Ishikawa (cell line): ENCODE results near the gene RIPK1.

ENCODE experiments used
- CEBPB ChIP-seq: IDR thresholded peaks from 2 replicates; pipeline ENCODE4 v1.6.1; 2012
- CREB1 ChIP-seq: IDR thresholded peaks from 2 replicates; pipeline ENCODE4 v1.6.1; 2012; ENCODE audit warnings: low read depth
- EGR1 ChIP-seq: IDR thresholded peaks from 2 replicates; pipeline ENCODE4 v1.6.1; 2012
- EP300 ChIP-seq: IDR thresholded peaks from 2 replicates; pipeline ENCODE4 v1.6.1; 2012; ENCODE audit warnings: borderline replicate concordance
- FOXM1 ChIP-seq: IDR thresholded peaks from 2 replicates; pipeline ENCODE4 v1.6.1; 2012; ENCODE audit warnings: low read depth, borderline replicate concordance
- NFIC ChIP-seq: IDR thresholded peaks from 2 replicates; pipeline ENCODE4 v1.6.1; 2012
- RAD21 ChIP-seq: IDR thresholded peaks from 2 replicates; pipeline ENCODE4 v1.6.1; 2012; ENCODE audit warnings: low read depth
- TAF1 ChIP-seq: IDR thresholded peaks from 2 replicates; pipeline ENCODE4 v1.6.1; 2012; ENCODE audit warnings: low read depth, mild to moderate bottlenecking
- TCF12 ChIP-seq: IDR thresholded peaks from 2 replicates; pipeline ENCODE4 v1.6.1; 2012; ENCODE audit warnings: low read depth
- TEAD4 ChIP-seq: IDR thresholded peaks from 2 replicates; pipeline ENCODE4 v1.6.1; 2012
- YY1 ChIP-seq: IDR thresholded peaks from 2 replicates; pipeline ENCODE4 v1.6.1; 2012; ENCODE audit warnings: low read depth
- ZBTB7A ChIP-seq: IDR thresholded peaks from 2 replicates; pipeline ENCODE4 v1.6.1; 2012; ENCODE audit warnings: low read depth
- TF ChIP-seq, protein P1 (sequence below): IDR thresholded peaks from 2 replicates; pipeline ENCODE4 v1.6.1; 2012; ENCODE audit warnings: low read depth, mild to moderate bottlenecking
- TF ChIP-seq, protein P2 (sequence below): IDR thresholded peaks from 2 replicates; pipeline ENCODE4 v1.6.1; 2012
- TF ChIP-seq, protein P3 (sequence below): IDR thresholded peaks from 2 replicates; pipeline ENCODE4 v1.6.1; 2012

The RIPK1 gene

DNA sequence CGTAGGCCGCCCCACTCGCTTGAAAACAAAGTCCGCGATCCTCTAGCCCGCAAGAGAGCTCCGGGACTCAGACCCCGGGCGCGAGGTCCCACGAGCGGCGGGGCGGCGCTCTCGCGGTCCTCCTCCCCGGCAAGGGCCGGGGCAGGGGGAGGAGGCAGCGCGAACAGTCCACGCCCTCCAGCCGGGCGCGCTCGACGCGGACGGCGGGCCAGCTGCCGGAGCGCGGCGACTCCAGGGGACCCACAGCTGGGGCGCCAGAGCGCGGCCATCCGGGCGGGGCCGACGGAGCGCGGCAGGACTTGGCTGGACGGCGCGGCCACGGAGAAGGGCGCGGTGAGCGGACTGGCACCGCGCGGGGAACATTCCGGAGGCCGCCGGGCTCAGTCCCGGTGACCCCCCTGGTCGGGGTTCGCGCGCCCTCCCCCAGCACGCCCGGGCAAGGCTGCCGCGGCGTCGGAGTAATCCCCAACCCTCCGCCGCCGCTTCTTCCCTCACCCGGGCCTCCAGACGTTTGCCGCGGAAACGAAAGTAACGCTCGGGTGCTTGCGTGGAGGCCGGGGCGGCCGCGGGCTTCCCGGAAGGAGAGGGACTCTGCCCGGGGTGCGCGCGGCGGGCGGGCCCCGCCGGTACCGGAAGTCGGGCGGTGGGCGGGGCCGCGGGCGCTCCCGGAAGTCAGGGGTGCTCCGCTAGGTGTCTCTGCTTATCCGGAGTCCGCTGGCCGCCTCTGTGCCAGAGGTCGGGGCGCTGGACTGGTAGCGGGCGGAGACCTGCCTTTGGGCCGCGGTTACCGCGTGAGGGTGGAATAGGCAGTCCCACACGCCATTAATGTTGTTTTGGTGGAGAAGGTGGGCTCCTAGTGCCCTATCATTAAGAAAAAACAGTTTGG is at the start of gene RIPK1:
TSS of gene RIPK1 (plus strand) at position 166 of the 886 bp plus-strand sequence. CDS start 8,330 bp downstream, outside the sequence.
- TF ChIP-seq TCF12 (peak; percentile 30; the same call in 1 of the 2 replicates), EP300 (no peak), FOXM1 (no peak), CREB1 (no peak), CEBPB (no peak), TEAD4 (no peak), EGR1 (no peak), YY1 (no peak), NFIC (no peak; the same call in 1 of the 2 replicates), ZBTB7A (no peak; the same call in 1 of the 2 replicates), RAD21 (peak; percentile 24; the same call in 1 of the 2 replicates), TAF1 (peak; percentile 62)
- TF ChIP-seq, protein P1, sequence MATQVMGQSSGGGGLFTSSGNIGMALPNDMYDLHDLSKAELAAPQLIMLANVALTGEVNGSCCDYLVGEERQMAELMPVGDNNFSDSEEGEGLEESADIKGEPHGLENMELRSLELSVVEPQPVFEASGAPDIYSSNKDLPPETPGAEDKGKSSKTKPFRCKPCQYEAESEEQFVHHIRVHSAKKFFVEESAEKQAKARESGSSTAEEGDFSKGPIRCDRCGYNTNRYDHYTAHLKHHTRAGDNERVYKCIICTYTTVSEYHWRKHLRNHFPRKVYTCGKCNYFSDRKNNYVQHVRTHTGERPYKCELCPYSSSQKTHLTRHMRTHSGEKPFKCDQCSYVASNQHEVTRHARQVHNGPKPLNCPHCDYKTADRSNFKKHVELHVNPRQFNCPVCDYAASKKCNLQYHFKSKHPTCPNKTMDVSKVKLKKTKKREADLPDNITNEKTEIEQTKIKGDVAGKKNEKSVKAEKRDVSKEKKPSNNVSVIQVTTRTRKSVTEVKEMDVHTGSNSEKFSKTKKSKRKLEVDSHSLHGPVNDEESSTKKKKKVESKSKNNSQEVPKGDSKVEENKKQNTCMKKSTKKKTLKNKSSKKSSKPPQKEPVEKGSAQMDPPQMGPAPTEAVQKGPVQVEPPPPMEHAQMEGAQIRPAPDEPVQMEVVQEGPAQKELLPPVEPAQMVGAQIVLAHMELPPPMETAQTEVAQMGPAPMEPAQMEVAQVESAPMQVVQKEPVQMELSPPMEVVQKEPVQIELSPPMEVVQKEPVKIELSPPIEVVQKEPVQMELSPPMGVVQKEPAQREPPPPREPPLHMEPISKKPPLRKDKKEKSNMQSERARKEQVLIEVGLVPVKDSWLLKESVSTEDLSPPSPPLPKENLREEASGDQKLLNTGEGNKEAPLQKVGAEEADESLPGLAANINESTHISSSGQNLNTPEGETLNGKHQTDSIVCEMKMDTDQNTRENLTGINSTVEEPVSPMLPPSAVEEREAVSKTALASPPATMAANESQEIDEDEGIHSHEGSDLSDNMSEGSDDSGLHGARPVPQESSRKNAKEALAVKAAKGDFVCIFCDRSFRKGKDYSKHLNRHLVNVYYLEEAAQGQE, result 0 out of 2 replicates have a peak, but pooled peaks have one; percentile 10
- TF ChIP-seq, protein P2, sequence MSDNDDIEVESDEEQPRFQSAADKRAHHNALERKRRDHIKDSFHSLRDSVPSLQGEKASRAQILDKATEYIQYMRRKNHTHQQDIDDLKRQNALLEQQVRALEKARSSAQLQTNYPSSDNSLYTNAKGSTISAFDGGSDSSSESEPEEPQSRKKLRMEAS, result peak; percentile 14; the same call in 1 of the 2 replicates
- TF ChIP-seq, protein P3, sequence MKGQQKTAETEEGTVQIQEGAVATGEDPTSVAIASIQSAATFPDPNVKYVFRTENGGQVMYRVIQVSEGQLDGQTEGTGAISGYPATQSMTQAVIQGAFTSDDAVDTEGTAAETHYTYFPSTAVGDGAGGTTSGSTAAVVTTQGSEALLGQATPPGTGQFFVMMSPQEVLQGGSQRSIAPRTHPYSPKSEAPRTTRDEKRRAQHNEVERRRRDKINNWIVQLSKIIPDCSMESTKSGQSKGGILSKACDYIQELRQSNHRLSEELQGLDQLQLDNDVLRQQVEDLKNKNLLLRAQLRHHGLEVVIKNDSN, result no peak

DNA sequence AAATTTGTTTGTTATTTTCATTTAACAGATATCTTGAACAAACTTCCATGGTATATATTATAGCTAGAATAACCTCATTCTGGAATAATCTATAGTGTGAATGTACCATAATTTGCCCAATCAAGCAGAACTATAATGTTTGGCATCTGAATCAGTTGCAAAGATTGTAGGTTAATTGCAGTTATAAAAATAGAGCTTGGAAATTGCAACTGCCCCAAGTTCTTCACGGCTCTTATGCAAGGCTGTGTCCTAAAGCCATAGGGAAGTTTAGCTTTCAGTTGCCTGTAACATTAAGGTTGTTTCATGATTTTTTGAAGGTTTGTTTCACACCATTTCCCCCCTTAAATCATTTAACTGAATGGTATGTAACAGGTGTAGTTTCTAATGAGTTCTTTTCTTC is 49.2 kb upstream of the RIPK1 start:
- TF ChIP-seq TEAD4, result no peak
- TF ChIP-seq FOXM1, result no peak
- TF ChIP-seq, protein P1, result no peak
- no peak for TF ChIP-seq ZBTB7A
- no peak for TF ChIP-seq TAF1
- no peak for TF ChIP-seq YY1
- TF ChIP-seq TCF12, result no peak
- no peak for TF ChIP-seq RAD21
- no peak for TF ChIP-seq EGR1
- TF ChIP-seq CREB1, result no peak
- no peak for TF ChIP-seq EP300
- TF ChIP-seq, protein P2, result no peak
- TF ChIP-seq, protein P3, result no peak
- no peak for TF ChIP-seq CEBPB
- TF ChIP-seq NFIC, result no peak

DNA sequence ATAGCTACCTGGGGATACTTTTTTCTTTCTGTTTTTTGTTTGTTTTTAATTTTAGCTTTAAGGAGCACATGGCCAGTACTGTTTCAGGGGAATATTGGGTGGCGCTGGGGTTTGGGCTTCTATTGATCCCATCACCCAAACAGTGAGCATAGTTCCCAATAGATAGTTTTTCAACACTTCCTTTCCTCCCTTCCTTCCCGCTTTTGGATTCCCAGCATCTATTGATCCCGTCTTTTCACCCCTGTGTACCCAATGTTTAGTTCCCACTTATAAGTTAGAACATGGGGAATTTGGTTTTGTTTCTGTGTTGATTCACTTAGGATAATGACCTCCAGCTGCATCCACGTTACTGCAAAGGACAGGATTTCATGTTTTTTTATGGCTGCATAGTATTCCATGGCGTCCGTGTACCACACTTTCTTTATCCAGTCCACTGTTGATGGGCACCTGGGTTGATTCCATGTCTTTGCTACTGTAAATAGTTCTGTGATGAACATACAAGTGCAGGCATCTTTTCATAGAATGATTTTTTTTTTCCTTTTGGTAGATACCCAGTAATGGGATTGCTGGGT is 48.5 kb upstream of the RIPK1 start:
- TF ChIP-seq CEBPB, result no peak
- TF ChIP-seq, protein P3, result no peak
- no peak for TF ChIP-seq EP300
- TF ChIP-seq, protein P2, result no peak
- TF ChIP-seq YY1, result no peak
- TF ChIP-seq, protein P1, result no peak
